Measurements from ENCODE around the gene LPCAT1.

Gene LPCAT1

DNA sequence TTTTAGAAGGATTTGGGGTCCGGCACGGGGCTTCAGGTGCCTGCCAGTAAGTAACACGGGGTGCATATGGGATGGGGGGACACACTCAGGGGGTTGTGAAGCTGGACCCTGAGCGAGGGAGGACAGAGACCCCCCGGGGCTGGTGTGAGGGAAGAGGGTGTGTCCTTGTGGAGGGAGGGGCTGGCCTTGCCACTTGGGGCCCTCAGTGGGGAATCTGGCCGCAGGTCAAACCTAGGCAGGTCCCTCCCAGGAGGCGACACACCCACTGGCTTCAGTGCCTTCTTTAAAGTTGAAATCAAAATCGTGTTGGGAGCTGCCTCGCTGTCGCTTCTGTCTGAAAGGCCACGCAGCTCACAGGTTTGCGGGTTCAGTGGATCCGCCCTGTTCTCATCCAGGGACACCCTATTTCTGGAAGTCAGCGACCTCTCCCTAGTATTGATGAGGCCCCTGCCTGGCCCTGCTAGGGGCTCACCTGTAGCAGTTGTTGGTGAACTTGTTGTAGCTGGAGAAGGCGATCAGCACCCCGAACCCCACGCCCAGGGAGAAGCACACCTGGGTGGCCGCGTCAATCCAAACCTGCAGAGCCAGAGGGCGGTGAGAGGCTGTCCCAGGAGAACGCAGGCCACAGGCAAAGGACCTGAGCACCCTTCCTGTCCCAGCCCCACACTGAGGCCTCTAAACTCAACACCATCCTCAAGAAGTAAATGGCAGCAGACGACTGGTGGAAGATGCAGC, 108.0 kb downstream of the LPCAT1 start:
- DNase-seq (ENCODE audit: low read depth), result no peak
- H3K4me3 ChIP-seq (ENCODE audit: control insufficient read depth, low read depth, low read length), result no peak overlapping the region
- TF ChIP-seq, protein P1, sequence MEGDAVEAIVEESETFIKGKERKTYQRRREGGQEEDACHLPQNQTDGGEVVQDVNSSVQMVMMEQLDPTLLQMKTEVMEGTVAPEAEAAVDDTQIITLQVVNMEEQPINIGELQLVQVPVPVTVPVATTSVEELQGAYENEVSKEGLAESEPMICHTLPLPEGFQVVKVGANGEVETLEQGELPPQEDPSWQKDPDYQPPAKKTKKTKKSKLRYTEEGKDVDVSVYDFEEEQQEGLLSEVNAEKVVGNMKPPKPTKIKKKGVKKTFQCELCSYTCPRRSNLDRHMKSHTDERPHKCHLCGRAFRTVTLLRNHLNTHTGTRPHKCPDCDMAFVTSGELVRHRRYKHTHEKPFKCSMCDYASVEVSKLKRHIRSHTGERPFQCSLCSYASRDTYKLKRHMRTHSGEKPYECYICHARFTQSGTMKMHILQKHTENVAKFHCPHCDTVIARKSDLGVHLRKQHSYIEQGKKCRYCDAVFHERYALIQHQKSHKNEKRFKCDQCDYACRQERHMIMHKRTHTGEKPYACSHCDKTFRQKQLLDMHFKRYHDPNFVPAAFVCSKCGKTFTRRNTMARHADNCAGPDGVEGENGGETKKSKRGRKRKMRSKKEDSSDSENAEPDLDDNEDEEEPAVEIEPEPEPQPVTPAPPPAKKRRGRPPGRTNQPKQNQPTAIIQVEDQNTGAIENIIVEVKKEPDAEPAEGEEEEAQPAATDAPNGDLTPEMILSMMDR (conservative IDR thresholded peaks at IDR 0.05; ENCODE audit: control insufficient read depth, insufficient read depth, low read depth, low read length), result no peak

- no peak for DNase-seq (ENCODE audit: low read depth)
- TF ChIP-seq, protein P1 (conservative IDR thresholded peaks at IDR 0.05; ENCODE audit: control insufficient read depth, insufficient read depth, low read depth, low read length), result no peak
- H3K4me3 ChIP-seq (ENCODE audit: control insufficient read depth, low read depth, low read length), result no peak overlapping the region
Observed at GRCh38 chr5:1415059-1415425, 108.7 kb downstream of the LPCAT1 start.

DNA sequence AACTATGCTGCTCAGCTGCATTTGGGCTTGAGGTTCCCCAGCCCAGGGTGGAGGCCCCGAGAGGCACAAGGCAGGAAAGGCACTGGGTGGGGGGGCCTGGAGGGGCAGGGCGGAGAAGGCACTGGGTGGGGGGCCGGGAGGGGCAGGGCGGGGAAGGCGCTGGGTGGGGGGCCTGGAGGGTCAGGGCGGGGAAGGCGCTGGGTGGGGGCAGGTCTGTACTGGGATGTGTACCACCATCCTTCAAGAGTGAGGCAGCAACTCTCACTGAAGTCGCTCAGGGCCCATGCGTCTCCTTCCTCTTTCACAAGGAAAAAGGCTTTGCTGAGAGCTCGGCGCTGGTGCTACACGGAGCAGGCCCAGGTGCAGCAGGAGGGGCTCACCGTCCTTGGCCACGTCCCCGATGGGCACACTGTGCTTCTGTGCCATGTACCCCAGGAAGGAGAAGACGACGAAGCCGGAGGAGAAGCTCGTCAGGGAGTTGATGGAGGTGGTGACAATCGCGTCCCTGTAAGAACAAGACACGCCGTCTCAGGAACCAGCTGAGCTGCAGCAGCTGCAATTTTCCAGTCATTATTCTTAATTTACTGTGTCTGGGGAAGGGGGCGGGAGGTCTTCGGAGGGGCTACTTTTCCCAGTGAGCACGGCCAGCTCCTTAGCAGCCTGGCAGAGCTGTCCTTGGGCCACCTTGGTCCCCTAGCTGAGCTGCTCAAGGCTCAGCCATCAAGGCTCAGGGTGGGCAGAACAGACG, 109.3 kb downstream of the LPCAT1 start:
- no peak for DNase-seq (ENCODE audit: low read depth)
- no peak overlapping the region for H3K4me3 ChIP-seq (ENCODE audit: control insufficient read depth, low read depth, low read length)

GRCh38 chr5:1413611-1414241, 110.0 kb downstream of the LPCAT1 start:
- DNase-seq (ENCODE audit: low read depth), result no peak
- H3K4me3 ChIP-seq (ENCODE audit: control insufficient read depth, low read depth, low read length), result no peak overlapping the region
- TF ChIP-seq, protein P1 (conservative IDR thresholded peaks at IDR 0.05; ENCODE audit: control insufficient read depth, insufficient read depth, low read depth, low read length), result no peak

More for the DNA sequence above, 109.3 kb downstream of the LPCAT1 start:
- TF ChIP-seq, protein P1 (conservative IDR thresholded peaks at IDR 0.05; ENCODE audit: control insufficient read depth, insufficient read depth, low read depth, low read length), result no peak

DNA sequence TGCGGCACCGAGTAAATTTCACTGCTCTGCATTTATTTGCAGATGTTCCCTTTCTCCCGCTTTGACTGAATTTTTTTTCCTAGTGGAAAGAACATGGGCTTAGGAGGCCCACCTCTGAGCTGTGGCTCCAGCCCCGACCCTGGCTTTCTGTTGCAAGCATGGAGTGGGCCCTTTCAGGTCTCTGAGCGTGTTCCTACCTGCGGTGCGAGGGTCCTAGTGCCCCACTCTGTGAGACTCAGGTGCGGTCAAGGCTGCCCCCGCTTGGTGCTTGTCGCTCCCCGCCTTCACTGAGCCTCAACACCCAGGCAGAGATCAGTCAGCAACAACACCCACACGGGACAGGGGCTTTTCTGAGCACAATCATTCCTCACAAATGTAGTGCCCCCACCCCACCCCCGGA, 110.5 kb downstream of the LPCAT1 start:
- TF ChIP-seq, protein P1 (conservative IDR thresholded peaks at IDR 0.05; ENCODE audit: control insufficient read depth, insufficient read depth, low read depth, low read length), result no peak
- H3K4me3 ChIP-seq (ENCODE audit: control insufficient read depth, low read depth, low read length), result no peak overlapping the region
- DNase-seq (ENCODE audit: low read depth), result no peak

GRCh38 chr5:1412621-1413020, 111.1 kb downstream of the LPCAT1 start:
- H3K4me3 ChIP-seq (ENCODE audit: control insufficient read depth, low read depth, low read length), result no peak overlapping the region
- TF ChIP-seq, protein P1 (conservative IDR thresholded peaks at IDR 0.05; ENCODE audit: control insufficient read depth, insufficient read depth, low read depth, low read length), result no peak
- DNase-seq (ENCODE audit: low read depth), result no peak

Measured in fibroblast of mammary gland (primary cell).